IPS-NIHi7 (cell line): ENCODE data around the gene TRAF2.

Source experiments
- DNase-seq: peaks from one replicate; pipeline ENCODE4 v3.0.0; 2012; ENCODE audit warnings: mixed read lengths; ENCODE audit errors: extremely low spot score

Gene TRAF2

DNA sequence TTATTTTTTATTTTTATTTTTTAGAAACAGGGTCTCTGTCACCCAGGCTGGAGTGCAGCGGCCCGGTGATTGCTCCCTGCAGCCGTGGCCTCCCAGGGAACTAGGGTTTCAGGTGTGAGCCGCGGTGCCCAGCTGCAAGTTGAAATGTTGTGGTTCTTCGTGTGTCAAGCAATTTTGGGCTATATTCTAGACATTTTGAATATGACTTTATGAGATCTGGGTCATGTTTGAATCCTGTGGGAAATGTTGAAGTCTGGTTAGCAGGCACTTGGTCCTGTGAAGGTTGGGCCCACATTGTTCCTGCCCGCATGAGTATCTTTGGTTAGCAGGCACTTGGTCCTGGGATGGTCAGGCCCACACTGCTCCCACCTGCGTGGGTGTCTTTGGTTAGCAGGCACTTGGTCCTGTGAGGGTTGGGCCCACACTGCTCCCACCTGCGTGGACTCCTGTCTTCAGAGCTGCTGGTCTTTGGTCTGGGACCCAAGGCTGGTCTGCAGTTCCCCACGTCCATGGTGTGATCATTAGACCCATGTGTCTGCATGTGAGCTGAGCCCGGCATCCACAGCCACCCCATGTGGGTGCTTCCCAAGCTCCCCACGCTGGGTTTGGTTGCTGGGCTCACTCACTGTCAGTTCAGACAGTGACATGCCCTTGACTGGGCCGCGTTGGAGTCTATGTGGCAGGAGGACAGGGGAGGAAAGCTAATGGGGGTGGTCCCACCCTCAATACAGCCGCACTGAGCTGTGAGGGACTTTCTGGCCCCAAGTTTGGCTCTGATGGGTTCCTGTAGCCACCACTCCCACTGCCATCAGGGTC is 51.1 kb downstream of the TRAF2 start:
- DNase-seq, result no peak

DNA sequence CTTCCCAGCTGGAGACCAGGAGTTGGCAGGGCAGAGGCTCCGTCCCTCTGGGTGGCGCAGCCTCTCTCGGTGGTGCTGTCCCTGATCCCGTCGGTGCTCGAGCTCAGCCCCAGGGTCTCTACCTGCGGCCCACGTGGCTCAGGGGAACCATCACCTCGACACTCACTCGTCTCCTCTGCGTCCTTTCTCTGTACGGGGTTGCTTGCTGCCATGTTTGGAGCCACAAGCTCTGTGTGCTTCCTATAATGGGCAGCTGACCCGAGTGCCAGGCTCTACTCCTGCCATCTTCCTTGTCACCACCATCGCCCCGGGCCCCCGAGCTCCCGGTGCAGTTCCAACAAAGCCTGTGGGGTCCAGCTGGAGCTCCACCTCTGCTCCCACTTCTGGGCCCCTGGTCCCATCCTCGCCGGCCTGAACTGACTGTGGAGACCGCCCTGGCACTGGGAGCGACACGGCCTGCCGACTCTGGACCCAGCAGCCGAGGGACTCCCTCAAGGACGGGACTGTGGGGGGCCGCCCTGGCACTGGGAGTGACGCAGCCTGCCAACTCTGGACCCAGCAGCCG is 53.2 kb downstream of the TRAF2 start:
- no peak for DNase-seq

DNA sequence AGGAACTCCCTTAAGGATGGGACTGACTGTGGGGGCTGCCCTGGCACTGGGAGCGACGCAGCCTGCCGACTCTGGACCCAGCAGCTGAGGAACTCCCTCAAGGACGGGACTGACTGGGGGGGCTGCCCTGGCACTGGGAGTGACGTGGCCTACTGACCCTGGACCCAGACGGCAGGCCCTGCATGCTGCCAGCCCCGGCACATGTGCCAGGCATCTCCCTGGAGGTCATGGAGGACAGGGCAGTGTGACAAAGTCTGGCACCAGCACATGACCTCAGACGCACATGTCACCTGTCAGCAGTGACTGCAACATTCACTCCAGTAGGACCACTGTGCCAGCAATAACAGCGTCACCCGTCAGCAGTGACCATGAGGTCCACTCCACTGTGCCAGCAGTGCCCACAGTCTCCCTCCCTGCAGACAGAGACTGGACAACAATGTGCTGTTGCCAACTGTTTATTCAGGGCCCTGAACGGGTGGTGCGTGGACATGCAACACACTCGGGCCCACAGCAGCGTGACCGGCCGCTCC is 53.7 kb downstream of the TRAF2 start:
- no peak for DNase-seq

GRCh38 chr9:136940526-136941230 is 54.4 kb downstream of the TRAF2 start:
- DNase-seq, result no peak

- no peak for DNase-seq
Observed at GRCh38 chr9:136941231-136942111, 55.2 kb downstream of the TRAF2 start.

- no peak for DNase-seq
Observed at GRCh38 chr9:136942112-136942880, 56.0 kb downstream of the TRAF2 start.

DNA sequence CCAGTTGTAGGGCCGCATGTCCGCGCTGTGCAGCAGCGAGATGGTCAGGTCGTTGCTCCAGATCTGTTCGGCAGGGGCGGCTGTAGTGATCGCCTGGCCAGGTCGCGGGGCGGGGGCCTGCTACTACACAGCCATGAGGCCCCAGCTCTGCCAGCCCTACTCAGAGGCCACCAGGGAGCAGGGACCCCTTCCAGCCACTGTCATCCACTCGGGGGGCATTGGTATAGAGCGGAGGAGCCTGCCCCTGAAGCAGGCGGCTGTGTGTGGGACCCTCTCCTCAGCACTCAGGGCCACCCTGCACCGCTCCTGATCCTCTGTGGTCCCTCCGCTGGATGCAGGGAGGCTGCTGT is 56.5 kb downstream of the TRAF2 start:
- no peak for DNase-seq

GRCh38 chr9:136943291-136944211 is 57.2 kb downstream of the TRAF2 start:
- DNase-seq, result peak; percentile 62

- DNase-seq, result no peak
Observed at GRCh38 chr9:136944212-136944518, 57.8 kb downstream of the TRAF2 start.

DNA sequence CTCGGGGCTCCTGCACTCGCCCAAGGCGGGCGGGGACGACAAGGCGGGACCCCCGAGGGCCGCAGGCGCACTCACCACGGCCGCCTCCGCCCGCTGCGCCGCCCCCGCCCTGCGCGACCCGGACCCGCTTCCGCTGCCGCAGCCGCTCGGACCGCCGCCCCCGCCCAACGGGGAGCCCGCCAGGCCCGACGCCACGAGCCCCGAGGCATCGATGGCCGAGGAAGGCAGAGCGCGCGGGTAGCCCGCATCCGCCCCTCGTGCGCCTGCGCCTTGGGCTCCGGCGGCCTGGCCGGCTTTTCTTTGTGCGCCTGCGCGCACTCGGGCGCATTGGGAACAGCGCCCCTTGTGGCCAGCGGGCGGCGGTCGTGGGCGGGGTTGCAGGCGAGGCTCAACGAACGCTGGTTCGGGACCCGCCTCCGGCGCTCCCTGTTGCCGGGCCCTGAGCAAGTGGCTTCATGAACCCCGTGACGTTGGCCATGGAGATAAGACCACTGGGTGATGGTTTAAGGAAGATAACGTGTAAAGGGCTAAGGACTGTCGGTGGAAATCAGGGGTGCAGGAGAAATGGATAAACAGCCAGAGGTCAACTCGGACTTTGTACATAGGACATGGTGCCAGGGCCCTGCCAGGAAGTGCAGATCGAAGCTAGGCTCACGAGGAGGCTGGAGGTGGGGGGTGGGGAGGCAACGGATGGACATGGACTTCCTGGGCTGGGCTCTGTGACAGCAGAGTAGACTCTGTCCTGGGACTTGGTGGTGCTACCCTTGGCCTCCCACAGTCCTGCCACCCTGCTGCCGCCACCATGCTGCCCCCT is 58.4 kb downstream of the TRAF2 start, which contains the start of the genes C8G and FBXW5:
C8G (plus strand) TSS at position 725 of the 814 bp plus-strand sequence; CDS start at position 803, 78 bp downstream.
FBXW5 (minus strand) TSS at position 220 of the 814 bp plus-strand sequence. CDS start 655 bp downstream, outside the sequence.
- peak; percentile 100 for DNase-seq

GRCh38 chr9:136945333-136946227 is 59.3 kb downstream of the TRAF2 start:
- DNase-seq, result no peak

- DNase-seq, result no peak
Observed at GRCh38 chr9:136946228-136947027, 60.1 kb downstream of the TRAF2 start.

- no peak for DNase-seq
Observed at GRCh38 chr9:136947028-136947891, 60.9 kb downstream of the TRAF2 start.

- peak; percentile 76 for DNase-seq
Observed at GRCh38 chr9:136947955-136948510, 61.7 kb downstream of the TRAF2 start.

GRCh38 chr9:136949239-136949816 is 63.0 kb downstream of the TRAF2 start:
- no peak for DNase-seq
